Measurements from ENCODE around the gene ARID2. TPM values are rescaled to one million over a fixed set of nuclear protein-coding genes. Genes with fewer than 3 reads are reported as not detected.
A peak's percentile ranks its signal among the peaks of the same experiment; 100 is the strongest.

ARID2 gene
- total and polyA plus RNA-seq, 9 of the 15 experiments (the other 6 are each of a cell fraction or from before 2014, with no cell fraction given), result 13.4 to 41.6 (median 29.4) TPM

DNA sequence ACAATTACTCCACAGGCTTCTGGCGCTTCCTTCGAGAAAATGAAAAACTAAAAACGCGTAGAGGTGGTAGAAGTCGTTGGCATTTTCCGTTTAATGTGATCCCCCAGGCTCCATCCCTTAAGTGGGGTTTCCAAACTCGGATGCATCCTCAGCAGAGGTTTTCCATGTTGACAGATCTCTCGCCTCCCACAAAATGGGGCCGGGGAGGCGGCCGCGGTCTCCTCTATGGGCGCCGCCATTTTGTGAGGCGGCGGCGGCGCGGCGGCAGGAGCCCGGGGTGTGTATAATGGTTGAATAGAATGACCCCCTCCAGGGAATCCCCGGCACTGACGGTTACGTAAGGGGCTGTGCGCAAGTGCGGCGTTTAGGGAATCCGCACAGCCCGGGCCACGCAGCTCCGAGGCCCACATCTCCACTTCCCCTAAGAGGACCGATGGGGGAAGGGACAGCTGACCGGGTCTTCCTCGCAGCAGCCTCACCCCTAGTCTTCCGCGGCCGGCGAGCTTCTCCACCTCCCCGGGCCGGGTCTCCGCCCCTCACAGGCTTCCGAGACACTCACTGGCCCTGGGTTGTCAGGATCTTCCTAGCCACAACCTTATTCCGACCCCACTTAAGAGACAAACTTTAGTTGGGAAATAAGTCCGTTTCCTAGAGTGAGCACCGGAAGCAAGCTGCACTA lies 2.1 kb upstream of the ARID2 start (continued):
- TF ChIP-seq JUND (IDR thresholded peaks at IDR 0.05; ENCODE audit: borderline replicate concordance, low read depth, low read length), result peak; percentile 78
- TF ChIP-seq JUND (tag; IDR thresholded peaks at IDR 0.05; ENCODE audit: borderline replicate concordance, low read depth, low read length), result peak; percentile 31; the same call in 1 of the 3 replicates
- peak; percentile 88 to 89 for TF ChIP-seq NRF1 (conservative IDR thresholded peaks at IDR 0.05 in 1 of 2, IDR thresholded peaks at IDR 0.05 in 1 of 2)
- TF ChIP-seq MBD2 (IDR thresholded peaks at IDR 0.05; ENCODE audit: borderline replicate concordance, low read depth), result peak; percentile 76
- TF ChIP-seq GTF2E2 (tag; IDR thresholded peaks at IDR 0.05), result peak; percentile 57
- TF ChIP-seq, protein P1, sequence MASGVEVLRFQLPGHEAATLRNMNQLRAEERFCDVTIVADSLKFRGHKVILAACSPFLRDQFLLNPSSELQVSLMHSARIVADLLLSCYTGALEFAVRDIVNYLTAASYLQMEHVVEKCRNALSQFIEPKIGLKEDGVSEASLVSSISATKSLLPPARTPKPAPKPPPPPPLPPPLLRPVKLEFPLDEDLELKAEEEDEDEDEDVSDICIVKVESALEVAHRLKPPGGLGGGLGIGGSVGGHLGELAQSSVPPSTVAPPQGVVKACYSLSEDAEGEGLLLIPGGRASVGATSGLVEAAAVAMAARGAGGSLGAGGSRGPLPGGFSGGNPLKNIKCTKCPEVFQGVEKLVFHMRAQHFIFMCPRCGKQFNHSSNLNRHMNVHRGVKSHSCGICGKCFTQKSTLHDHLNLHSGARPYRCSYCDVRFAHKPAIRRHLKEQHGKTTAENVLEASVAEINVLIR (CRISPR knock-in tag; IDR thresholded peaks at IDR 0.05), result peak; percentile 47; the same call in 1 of the 2 replicates
- TF ChIP-seq NBN (IDR thresholded peaks at IDR 0.05; ENCODE audit: low read depth), result peak; percentile 91; the same call in 1 of the 2 replicates
- TF ChIP-seq, protein P2, sequence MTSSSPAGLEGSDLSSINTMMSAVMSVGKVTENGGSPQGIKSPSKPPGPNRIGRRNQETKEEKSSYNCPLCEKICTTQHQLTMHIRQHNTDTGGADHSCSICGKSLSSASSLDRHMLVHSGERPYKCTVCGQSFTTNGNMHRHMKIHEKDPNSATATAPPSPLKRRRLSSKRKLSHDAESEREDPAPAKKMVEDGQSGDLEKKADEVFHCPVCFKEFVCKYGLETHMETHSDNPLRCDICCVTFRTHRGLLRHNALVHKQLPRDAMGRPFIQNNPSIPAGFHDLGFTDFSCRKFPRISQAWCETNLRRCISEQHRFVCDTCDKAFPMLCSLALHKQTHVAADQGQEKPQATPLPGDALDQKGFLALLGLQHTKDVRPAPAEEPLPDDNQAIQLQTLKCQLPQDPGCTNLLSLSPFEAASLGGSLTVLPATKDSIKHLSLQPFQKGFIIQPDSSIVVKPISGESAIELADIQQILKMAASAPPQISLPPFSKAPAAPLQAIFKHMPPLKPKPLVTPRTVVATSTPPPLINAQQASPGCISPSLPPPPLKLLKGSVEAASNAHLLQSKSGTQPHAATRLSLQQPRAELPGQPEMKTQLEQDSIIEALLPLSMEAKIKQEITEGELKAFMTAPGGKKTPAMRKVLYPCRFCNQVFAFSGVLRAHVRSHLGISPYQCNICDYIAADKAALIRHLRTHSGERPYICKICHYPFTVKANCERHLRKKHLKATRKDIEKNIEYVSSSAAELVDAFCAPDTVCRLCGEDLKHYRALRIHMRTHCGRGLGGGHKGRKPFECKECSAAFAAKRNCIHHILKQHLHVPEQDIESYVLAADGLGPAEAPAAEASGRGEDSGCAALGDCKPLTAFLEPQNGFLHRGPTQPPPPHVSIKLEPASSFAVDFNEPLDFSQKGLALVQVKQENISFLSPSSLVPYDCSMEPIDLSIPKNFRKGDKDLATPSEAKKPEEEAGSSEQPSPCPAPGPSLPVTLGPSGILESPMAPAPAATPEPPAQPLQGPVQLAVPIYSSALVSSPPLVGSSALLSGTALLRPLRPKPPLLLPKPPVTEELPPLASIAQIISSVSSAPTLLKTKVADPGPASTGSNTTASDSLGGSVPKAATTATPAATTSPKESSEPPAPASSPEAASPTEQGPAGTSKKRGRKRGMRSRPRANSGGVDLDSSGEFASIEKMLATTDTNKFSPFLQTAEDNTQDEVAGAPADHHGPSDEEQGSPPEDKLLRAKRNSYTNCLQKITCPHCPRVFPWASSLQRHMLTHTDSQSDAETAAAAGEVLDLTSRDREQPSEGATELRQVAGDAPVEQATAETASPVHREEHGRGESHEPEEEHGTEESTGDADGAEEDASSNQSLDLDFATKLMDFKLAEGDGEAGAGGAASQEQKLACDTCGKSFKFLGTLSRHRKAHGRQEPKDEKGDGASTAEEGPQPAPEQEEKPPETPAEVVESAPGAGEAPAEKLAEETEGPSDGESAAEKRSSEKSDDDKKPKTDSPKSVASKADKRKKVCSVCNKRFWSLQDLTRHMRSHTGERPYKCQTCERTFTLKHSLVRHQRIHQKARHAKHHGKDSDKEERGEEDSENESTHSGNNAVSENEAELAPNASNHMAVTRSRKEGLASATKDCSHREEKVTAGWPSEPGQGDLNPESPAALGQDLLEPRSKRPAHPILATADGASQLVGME (CRISPR knock-in tag; IDR thresholded peaks at IDR 0.05), result 0 out of 2 replicates have a peak, but pooled peaks have one; percentile 9
- peak; percentile 94 for TF ChIP-seq TBP (optimal IDR thresholded peaks at IDR 0.05; ENCODE audit: low read depth, low read length)
- no peak for TF ChIP-seq RBM39 (optimal IDR thresholded peaks at IDR 0.05; ENCODE audit: low read depth, low read length)
- TF ChIP-seq, protein P3, sequence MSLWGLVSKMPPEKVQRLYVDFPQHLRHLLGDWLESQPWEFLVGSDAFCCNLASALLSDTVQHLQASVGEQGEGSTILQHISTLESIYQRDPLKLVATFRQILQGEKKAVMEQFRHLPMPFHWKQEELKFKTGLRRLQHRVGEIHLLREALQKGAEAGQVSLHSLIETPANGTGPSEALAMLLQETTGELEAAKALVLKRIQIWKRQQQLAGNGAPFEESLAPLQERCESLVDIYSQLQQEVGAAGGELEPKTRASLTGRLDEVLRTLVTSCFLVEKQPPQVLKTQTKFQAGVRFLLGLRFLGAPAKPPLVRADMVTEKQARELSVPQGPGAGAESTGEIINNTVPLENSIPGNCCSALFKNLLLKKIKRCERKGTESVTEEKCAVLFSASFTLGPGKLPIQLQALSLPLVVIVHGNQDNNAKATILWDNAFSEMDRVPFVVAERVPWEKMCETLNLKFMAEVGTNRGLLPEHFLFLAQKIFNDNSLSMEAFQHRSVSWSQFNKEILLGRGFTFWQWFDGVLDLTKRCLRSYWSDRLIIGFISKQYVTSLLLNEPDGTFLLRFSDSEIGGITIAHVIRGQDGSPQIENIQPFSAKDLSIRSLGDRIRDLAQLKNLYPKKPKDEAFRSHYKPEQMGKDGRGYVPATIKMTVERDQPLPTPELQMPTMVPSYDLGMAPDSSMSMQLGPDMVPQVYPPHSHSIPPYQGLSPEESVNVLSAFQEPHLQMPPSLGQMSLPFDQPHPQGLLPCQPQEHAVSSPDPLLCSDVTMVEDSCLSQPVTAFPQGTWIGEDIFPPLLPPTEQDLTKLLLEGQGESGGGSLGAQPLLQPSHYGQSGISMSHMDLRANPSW (CRISPR knock-in tag; IDR thresholded peaks at IDR 0.05), result no peak
- TF ChIP-seq THRAP3 (IDR thresholded peaks at IDR 0.05; ENCODE audit: borderline replicate concordance), result no peak
- peak; percentile 83; the same call in 1 of the 2 replicates for TF ChIP-seq ZEB2 (IDR thresholded peaks at IDR 0.05)
- TF ChIP-seq, protein P4, sequence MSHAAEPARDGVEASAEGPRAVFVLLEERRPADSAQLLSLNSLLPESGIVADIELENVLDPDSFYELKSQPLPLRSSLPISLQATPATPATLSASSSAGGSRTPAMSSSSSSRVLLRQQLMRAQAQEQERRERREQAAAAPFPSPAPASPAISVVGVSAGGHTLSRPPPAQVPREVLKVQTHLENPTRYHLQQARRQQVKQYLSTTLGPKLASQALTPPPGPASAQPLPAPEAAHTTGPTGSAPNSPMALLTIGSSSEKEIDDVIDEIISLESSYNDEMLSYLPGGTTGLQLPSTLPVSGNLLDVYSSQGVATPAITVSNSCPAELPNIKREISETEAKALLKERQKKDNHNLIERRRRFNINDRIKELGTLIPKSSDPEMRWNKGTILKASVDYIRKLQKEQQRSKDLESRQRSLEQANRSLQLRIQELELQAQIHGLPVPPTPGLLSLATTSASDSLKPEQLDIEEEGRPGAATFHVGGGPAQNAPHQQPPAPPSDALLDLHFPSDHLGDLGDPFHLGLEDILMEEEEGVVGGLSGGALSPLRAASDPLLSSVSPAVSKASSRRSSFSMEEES (CRISPR knock-in tag; IDR thresholded peaks at IDR 0.05), result no peak
- peak; percentile 71; the same call in 1 of the 2 replicates for TF ChIP-seq ZNF197 (CRISPR knock-in tag; IDR thresholded peaks at IDR 0.05; ENCODE audit: low read depth)
- no peak for TF ChIP-seq KHSRP (IDR thresholded peaks at IDR 0.05)
